C4-2B (cell line): ENCODE measurements around the gene ACTL8.
A peak's percentile ranks its signal among the peaks of the same experiment; 100 is the strongest.

ENCODE experiments used
- H3K27ac ChIP-seq: fragments of 450-650 bp; 2 replicates; pipeline ENCODE4 v1.5.1; 2017
- CTCF ChIP-seq: fragments of 450-650 bp; conservative IDR thresholded peaks from 2 replicates; pipeline ENCODE4 v1.5.1; 2017; ENCODE audit warnings: mild to moderate bottlenecking
- ZFX ChIP-seq: fragments of 450-650 bp; IDR thresholded peaks from 2 replicates; pipeline ENCODE4 v1.6.1; 2017

ACTL8 gene

GRCh38 chr1:17755120-17755519 is at the start of gene ACTL8:
Gene ACTL8 (plus strand): TSS chr1:17755333. CDS start chr1:17823009, 67,676 bp downstream.
- H3K27ac ChIP-seq: no peak within 1 kb of the TSS
- TF ChIP-seq ZFX (no peak), CTCF (peak; percentile 29; the same call in 1 of the 2 replicates)

GRCh38 chr1:17706445-17706844 is 48.7 kb upstream of the ACTL8 start:
- no peak overlapping the region for H3K27ac ChIP-seq

GRCh38 chr1:17709981-17710380 is 45.2 kb upstream of the ACTL8 start:
- TF ChIP-seq ZFX (no peak), CTCF (no peak)
- H3K27ac ChIP-seq: no peak overlapping the region

More at GRCh38 chr1:17706445-17706844, 48.7 kb upstream of the ACTL8 start:
- TF ChIP-seq ZFX (no peak), CTCF (no peak)

GRCh38 chr1:17710889-17711576 is 44.1 kb upstream of the ACTL8 start:
- no peak overlapping the region for H3K27ac ChIP-seq
- no peak for TF ChIP-seq ZFX
- TF ChIP-seq CTCF: no peak

GRCh38 chr1:17711577-17711910 is 43.6 kb upstream of the ACTL8 start:
- no peak overlapping the region for H3K27ac ChIP-seq
- no peak for TF ChIP-seq ZFX
- no peak for TF ChIP-seq CTCF

- no peak overlapping the region for H3K27ac ChIP-seq
- TF ChIP-seq CTCF (no peak), ZFX (no peak)
Observed at GRCh38 chr1:17711941-17712340, 43.2 kb upstream of the ACTL8 start.

- H3K27ac ChIP-seq: no peak overlapping the region
- TF ChIP-seq CTCF (no peak), ZFX (no peak)
Observed at GRCh38 chr1:17713993-17714392, 41.1 kb upstream of the ACTL8 start.
